GM12892 (cell line): ENCODE data around the gene SMPD3.
A peak's percentile ranks its signal among the peaks of the same experiment; 100 is the strongest.

Experiments
- DNase-seq: peaks from one replicate; pipeline ENCODE4 v3.0.0; 2011; ENCODE audit not compliant: insufficient read length
- FAIRE-seq: peaks from 2 replicates; lab custom pipeline; 2011; peaks lifted over from hg19 to GRCh38; lab: Jason Lieb, UNC
- POLR2A ChIP-seq: IDR thresholded peaks from 2 replicates; pipeline ENCODE4 v1.6.1; 2011; ENCODE audit warnings: low read depth, low read length, control low read depth
- POLR2AphosphoS5 ChIP-seq: IDR thresholded peaks from 2 replicates; pipeline ENCODE4 v1.6.1; 2011; ENCODE audit warnings: low read depth, low read length, control low read depth
- TAF1 ChIP-seq: IDR thresholded peaks from 2 replicates; pipeline ENCODE4 v1.6.1; 2011; ENCODE audit warnings: low read depth, mild to moderate bottlenecking, control low read depth, low read length, borderline replicate concordance

The SMPD3 gene

DNA sequence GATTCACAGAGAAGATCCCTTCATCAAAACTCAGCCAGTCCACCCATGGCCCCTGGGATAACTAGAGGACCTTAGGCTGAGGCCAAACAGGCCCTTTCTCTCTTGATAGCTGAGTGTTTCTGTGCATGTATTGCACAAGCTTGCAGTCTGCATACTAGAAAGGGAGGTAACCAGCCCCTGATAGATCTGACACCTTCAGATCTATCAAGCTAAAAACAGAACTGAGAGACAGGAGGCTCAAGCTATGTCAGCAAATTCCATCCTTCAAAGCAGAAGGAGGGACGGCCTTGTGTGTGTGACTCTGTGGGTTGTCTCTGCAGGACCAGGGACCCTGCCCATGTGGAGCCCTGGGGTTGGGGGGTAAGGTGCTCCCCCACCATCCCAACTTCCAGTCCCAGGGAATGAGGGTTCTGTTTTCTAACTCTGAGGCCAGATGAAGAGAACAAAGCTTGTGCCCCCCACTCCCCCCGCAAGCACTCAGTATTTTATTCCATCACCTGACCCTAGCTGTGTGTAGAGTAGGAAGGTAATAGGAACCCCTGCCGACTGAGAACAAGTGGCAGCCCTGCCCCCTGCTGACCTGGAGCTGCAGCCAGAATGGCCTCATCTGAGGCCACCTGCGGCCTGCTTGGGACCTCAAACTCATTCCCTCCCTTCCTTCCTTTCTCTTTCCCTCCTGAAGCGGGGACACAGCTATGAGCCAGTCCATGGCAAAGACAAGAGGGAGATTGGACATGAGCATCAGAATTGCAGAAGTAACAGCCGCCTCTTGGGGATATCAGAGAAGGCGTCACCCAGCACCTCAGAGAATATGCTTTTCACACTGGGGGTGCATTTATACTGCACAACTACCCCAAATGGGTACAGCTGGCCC, 63.8 kb downstream of the SMPD3 start:
- DNase-seq: no peak

DNA sequence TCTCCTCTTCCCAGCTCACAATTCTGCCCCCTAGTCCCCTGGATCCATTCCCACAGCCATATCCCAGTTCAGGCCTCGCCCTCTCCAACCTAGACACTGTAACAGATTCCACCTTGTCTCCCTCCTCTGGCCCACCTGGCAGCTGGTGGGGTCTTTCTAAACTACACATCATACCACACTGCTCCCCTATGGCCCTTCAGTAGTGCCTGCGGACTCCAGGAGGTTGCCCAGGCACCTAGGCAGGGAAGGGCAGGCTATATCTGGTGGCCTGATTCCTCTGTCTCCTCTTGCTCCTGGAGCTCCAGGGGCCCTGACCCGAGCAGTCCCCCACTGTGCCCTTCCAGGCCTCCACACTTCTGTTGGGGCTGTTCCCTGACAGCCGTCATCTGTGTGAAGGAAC, 64.5 kb downstream of the SMPD3 start:
- no peak for DNase-seq
- peak; percentile 14 for FAIRE-seq
- TF ChIP-seq POLR2A (no peak), TAF1 (no peak), POLR2AphosphoS5 (no peak)

More for the DNA sequence above, 63.8 kb downstream of the SMPD3 start:
- TF ChIP-seq TAF1: no peak
- no peak for TF ChIP-seq POLR2AphosphoS5
- no peak for TF ChIP-seq POLR2A
- FAIRE-seq: peak; percentile 38

GRCh38 chr16:68382296-68382718, 66.0 kb downstream of the SMPD3 start:
- DNase-seq: peak; percentile 56

GRCh38 chr16:68381363-68381724, 67.0 kb downstream of the SMPD3 start:
- DNase-seq (no peak), FAIRE-seq (no peak)
- TF ChIP-seq POLR2AphosphoS5 (no peak), POLR2A (no peak), TAF1 (no peak)

More at GRCh38 chr16:68382296-68382718, 66.0 kb downstream of the SMPD3 start:
- TF ChIP-seq TAF1 (no peak), POLR2A (no peak), POLR2AphosphoS5 (no peak)
- peak; percentile 67 for FAIRE-seq

DNA sequence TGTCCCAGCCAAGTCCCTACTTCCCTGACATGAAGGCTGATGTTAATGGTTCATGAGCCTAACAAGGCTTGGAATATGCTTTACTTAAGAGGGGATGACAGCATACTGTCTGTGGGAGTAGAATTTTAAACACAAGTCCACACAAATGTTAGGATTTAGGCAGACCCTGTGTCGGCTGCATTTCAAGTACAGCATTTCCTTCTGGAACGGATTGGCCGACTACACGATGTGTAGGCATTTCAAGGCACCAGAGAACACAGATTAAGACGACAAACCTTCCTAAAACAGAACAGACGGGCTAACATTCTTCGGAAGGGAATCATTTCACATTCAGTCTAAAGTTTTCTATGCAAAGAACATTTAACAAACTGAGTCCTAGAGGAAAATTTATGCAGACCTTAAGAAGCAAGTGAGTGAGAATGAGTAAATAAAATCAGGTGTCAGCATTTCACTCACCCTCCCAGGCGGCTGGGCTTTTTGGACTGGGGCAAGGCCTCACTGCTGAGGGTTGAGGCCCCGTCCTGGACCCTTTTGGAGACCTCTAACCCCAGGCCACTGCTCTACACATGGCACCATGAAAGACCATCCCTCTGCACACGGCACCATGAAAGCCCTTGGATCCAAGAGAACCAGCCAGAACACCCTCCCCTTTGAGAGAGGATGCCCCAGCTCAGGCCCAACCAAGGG, 67.5 kb downstream of the SMPD3 start:
- no peak for FAIRE-seq

GRCh38 chr16:68380348-68380670, 68.0 kb downstream of the SMPD3 start:
- DNase-seq (no peak), FAIRE-seq (no peak)
- TF ChIP-seq POLR2A (no peak), TAF1 (no peak), POLR2AphosphoS5 (no peak)

More for the DNA sequence above, 67.5 kb downstream of the SMPD3 start:
- TF ChIP-seq POLR2AphosphoS5 (no peak), TAF1 (no peak), POLR2A (no peak)
- no peak for DNase-seq

DNA sequence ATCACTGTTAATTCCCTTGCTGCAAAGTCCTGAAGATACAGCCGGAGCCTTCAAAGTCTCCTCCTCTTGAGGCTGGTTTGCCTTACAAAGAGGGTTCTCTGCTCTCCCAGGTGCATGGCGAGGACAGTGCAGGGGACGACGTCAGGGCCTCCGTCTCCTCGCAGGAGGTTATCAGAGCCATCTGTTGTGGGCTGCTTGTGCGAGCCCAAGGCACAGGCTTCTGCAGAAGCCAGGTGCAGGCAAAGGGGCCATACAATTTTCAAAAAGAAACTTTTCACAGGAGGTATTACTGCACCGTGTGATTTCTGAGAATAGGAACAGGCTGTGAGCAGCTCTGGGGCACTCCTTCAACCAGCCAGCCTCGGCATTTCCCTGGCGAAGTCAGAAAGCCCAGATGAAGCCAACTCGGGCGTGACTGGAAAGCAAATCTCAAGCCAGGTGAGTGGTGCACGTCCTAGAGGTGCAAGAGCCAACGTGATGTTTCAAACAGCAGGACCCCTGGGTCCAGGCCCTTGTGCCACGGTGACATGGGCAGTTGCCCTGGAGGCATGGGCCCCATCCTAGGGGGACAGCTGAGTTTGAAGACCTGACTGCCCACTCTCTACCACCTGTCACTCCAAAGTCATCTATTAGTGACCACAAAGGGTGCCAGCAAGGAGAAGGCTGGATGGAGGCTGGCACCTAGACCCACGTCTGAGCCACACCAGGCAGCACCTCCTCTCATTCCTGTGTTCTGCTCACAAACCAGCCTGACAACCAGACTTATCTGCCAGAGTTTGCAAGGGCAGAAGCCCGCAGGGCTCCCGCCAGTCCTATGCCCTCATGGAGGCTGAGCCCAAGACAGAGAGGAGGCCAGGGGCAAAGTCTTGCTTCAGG, 68.6 kb downstream of the SMPD3 start:
- TF ChIP-seq POLR2AphosphoS5 (no peak), POLR2A (no peak), TAF1 (no peak)
- DNase-seq (no peak), FAIRE-seq (no peak)

- DNase-seq (no peak), FAIRE-seq (peak; percentile 58)
- TF ChIP-seq POLR2A: no peak
- TF ChIP-seq TAF1: no peak
- no peak for TF ChIP-seq POLR2AphosphoS5
These were observed 69.6 kb downstream of the SMPD3 start for GRCh38 chr16:68378436-68379415.

DNA sequence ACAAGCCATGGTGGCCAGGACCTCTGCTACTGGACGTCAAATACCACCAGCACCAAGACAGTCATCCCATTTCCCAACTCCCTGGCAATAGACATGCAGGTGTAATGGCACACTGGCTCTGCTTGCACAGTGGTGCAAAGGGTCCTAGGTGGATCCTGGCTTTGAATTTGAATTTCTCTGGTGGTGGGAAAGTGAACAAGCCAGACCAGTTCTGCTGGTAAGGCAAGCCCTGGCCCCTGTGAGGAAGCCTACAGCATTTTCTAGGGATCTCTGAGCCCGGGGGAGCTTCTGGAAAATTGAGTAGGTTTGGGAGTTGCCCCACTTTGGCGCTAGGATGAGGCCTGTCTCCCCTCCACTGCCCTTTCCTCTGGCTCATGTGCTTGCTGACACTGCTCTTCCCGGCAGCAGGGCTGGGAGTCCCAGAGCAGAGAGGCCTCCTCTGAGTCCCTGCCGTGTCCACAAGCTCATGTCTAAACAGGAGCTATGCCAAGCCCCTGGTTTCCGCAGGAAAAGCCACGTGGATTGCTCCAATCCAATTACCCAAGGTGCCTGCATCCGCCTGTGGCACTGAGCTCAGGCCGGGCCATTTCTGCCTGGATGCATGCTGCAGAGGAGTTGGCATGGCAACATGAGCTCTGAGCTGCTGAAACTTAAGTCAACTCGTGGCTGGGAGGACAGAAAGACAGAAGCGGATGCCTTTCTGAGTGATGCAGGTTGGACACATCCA, 70.5 kb downstream of the SMPD3 start:
- no peak for DNase-seq
- FAIRE-seq: no peak
- no peak for TF ChIP-seq POLR2AphosphoS5
- TF ChIP-seq POLR2A: no peak
- TF ChIP-seq TAF1: no peak

DNA sequence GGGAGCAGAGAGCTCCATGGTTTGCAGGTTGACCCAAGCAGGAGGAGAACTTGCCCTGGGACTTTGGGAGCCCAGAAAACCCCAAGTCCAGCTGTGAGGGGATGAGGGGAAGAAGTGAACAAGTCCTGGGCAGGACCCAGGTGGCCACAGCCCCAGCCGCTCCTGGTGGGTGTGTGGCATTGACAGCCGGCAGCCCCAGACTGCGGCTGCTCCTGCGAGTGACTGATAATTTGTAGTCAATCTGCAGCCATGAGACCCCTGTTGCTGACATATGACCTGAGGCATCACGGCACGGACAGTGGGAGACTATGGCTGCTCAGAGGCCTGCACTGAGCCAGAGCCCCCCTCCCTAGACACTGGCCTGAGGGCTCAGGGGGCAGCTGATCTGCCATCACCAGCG, 71.1 kb downstream of the SMPD3 start:
- DNase-seq: no peak
- FAIRE-seq: no peak
- TF ChIP-seq POLR2AphosphoS5 (no peak), TAF1 (no peak), POLR2A (no peak)
